Measurements from ENCODE around the gene SIRT3. TPM values are rescaled to one million over a fixed set of nuclear protein-coding genes. Genes with fewer than 3 reads are reported as not detected.

SIRT3 gene
- polyA plus RNA-seq, 3 donors: 4.3 to 23.7 (median 4.3) TPM

DNA sequence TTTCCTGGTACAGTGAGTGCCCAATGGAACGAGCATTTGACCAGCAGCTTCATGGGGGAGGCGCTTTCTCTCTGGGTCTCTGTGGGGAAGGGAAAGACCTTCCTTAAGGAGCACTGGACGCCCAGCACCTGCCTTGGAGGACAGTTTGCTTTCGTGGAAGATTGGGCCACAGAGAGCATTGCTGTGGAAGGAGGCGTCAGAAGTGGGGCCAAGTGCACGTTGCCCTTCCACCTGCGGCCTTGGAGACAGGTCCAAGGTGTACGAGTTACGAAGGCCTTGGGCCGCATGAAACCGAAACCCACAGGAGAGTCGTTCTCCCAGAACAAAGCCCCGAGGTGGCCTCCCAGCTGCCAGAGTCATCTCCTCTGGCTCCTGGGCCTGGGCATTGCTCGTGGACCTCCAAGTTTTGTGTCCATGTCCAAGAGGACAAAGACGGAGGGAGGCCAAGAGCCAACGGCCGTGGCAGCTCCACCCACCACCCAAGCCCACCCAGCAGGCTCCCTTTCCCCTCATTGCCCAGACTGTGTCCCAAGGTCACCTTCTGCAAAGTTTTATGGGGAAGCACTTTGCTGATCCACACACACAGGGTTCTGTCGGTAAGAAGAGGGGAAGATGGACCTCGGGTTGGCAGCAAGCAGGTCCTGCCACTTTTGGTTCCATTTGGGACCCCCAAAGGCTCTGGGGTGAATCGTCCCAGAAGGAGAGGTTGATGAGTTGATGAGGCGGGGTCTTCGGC, 36.2 kb upstream of the SIRT3 start:
- H3K4me3 Mint-ChIP-seq: no peak overlapping the region
- peaks cover 41 to 45% of the 10 kb centered on the region in 2 donors for H3K4me1 ChIP-seq (ENCODE audit: control insufficient read depth in 1 of 2, insufficient read depth in 2 of 2, low read length in 2 of 2)
- H3K27me3 Mint-ChIP-seq (ENCODE audit: low read depth in 3 of 3): peaks cover 7 to 9% (median 7%) of the 10 kb centered on the region in 3 donors
- peaks cover 39% of the 10 kb centered on the region for H3K4me1 Mint-ChIP-seq
- no peaks in the 10 kb centered on the region for H4K20me1 ChIP-seq (ENCODE audit: insufficient read depth, low read length)
- no peak overlapping the region for H3K4me2 ChIP-seq (replicated peaks; ENCODE audit: extremely low read depth, low read length, poor library complexity, severe bottlenecking)
- intact Hi-C loops (cut with micrococcal nuclease): no loop called here
- WGBS (ENCODE audit: insufficient coverage): 91% methylated on average over 20 of the region's 22 CpGs
- no peaks in the 10 kb centered on the region for H3K79me2 ChIP-seq (ENCODE audit: insufficient read depth, low read length)
- peaks cover 0 to 3% of the 10 kb centered on the region in 2 donors for H3K27me3 ChIP-seq (ENCODE audit: control insufficient read depth in 2 of 2, insufficient read depth in 2 of 2, low read length in 2 of 2)
- peaks cover 0 to 6% (median 3%) of the 10 kb centered on the region in 7 donors for H3K9me3 Mint-ChIP-seq
- no peak overlapping the region for H3K9ac ChIP-seq (ENCODE audit: insufficient read depth, low read length, poor library complexity, severe bottlenecking)
- no peak overlapping the region for H3K4me3 ChIP-seq (replicated peaks in 1 of 3; ENCODE audit: low read depth in 2 of 3, low read length in 3 of 3)
- H3K27ac Mint-ChIP-seq: peak overlapping the region in 1 of 7 donors; percentile 3
- no peak for TF ChIP-seq CTCF (IDR thresholded peaks at IDR 0.05)
- no peaks in the 10 kb centered on the region for H3K9me3 ChIP-seq (replicated peaks in 1 of 2; ENCODE audit: control insufficient read depth in 1 of 2, insufficient read depth in 1 of 2, low read length in 2 of 2)
- DNase-seq: no peak
- no peak overlapping the region for H3K27ac ChIP-seq (ENCODE audit: low read depth in 1 of 2, low read length in 2 of 2)
- H2AFZ ChIP-seq (ENCODE audit: insufficient read depth, low read depth, low read length, poor library complexity, severe bottlenecking): no peak overlapping the region
- peaks cover 0 to 7% of the 10 kb centered on the region in 2 donors for H3K36me3 Mint-ChIP-seq
- H3K36me3 ChIP-seq (replicated peaks in 1 of 2; ENCODE audit: control insufficient read depth in 1 of 2, insufficient read depth in 2 of 2, low read length in 2 of 2): no peaks in the 10 kb centered on the region

DNA sequence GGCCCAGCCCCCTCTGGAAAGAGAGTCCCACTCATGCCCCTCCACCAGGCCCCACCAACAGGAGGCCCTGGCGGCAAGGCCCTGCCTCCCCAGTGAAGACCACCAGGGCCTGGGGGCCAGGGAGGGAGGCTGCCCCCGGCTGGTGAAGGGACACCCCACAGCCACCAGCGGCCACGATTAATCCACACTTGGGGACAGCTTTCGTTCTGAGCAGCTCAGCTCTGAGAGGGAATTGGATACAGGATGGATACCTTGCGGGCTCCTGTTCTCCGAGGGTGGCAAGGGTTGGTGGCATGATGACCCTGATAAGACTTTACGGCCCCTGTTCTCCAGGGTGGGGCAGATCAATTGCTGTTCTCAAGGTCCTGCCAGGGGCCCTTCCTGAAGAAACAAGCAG, 35.2 kb upstream of the SIRT3 start:
- Histone ChIP-seq H3K27me3 (ENCODE audit: control insufficient read depth in 2 of 2, insufficient read depth in 2 of 2, low read length in 2 of 2) (no peaks in the 10 kb centered on the region), H3K36me3 (replicated peaks in 1 of 2; ENCODE audit: control insufficient read depth in 1 of 2, insufficient read depth in 2 of 2, low read length in 2 of 2) (no peaks in the 10 kb centered on the region), H2AFZ (ENCODE audit: insufficient read depth, low read depth, low read length, poor library complexity, severe bottlenecking) (no peak overlapping the region), H3K79me2 (ENCODE audit: insufficient read depth, low read length) (no peaks in the 10 kb centered on the region), H3K4me2 (replicated peaks; ENCODE audit: extremely low read depth, low read length, poor library complexity, severe bottlenecking) (no peak overlapping the region), H3K27ac (ENCODE audit: low read depth in 1 of 2, low read length in 2 of 2) (peak overlapping the region in 1 of 2 donors; percentile 100), H3K4me3 (replicated peaks in 1 of 3; ENCODE audit: low read depth in 2 of 3, low read length in 3 of 3) (no peak overlapping the region), H3K9ac (ENCODE audit: insufficient read depth, low read length, poor library complexity, severe bottlenecking) (no peak overlapping the region), H3K9me3 (replicated peaks in 1 of 2; ENCODE audit: control insufficient read depth in 1 of 2, insufficient read depth in 1 of 2, low read length in 2 of 2) (peaks cover 0 to under 1% of the 10 kb centered on the region in 2 donors), H3K4me1 (ENCODE audit: control insufficient read depth in 1 of 2, insufficient read depth in 2 of 2, low read length in 2 of 2) (peaks cover 41 to 45% of the 10 kb centered on the region in 2 donors), H4K20me1 (ENCODE audit: insufficient read depth, low read length) (no peaks in the 10 kb centered on the region)
- Mint-ChIP-seq H3K27ac (no peak overlapping the region), H3K4me3 (no peak overlapping the region), H3K36me3 (peaks cover 0 to 2% of the 10 kb centered on the region in 2 donors), H3K4me1 (peaks cover 41% of the 10 kb centered on the region), H3K27me3 (ENCODE audit: low read depth in 3 of 3) (peaks cover 0 to 7% (median 0%) of the 10 kb centered on the region in 3 donors), H3K9me3 (peaks cover 0 to 2% (median under 1%) of the 10 kb centered on the region in 7 donors)
- intact Hi-C loops (cut with micrococcal nuclease): no loop called here
- no peak for TF ChIP-seq CTCF (IDR thresholded peaks at IDR 0.05)
- DNase-seq: peak in 1 of 3 donors; percentile 2
- 100% methylated on average over 5 of the region's 8 CpGs for WGBS (ENCODE audit: insufficient coverage)
